Right ventricle myocardium inferior (tissue), 1 donor: Measurements from ENCODE around the gene HSPBP1. TPM values are rescaled to one million over a fixed set of nuclear protein-coding genes. Genes with fewer than 3 reads are reported as not detected.

Source experiments
- ATAC-seq: fragments of 200-7000 bp; cut with Tn5 transposase; one replicate; pipeline ENCODE4 v1.9.1; 2020; ENCODE audit warnings: mild to moderate bottlenecking, moderate library complexity
- DNase-seq: peaks from one replicate; pipeline ENCODE4 v3.0.0; 2021; ENCODE audit errors: missing footprints
- intact Hi-C: fragments of 100-400 bp; cut with DNase I; formaldehyde crosslinking; loops from one replicate; pipeline ENCODE4 v1.11.0; 2022
- total RNA-seq: library from RNA; stranded (reverse); fragmentation: NEBNext Ultra II Directional; extraction: Animal tissue kit (Norgen Biotek cat#: 25700); gene quantifications from one replicate; pipeline ENCODE4 v1.2.1, GENCODE V29; 2021
- donor health status: DM: no; HTN: yes; CAD: no; lungs with severe emphysema.

The HSPBP1 gene
- total RNA-seq, 1 donor from 2014 or later, result 30.2 TPM

GRCh38 chr19:55259540-55260210 lies 20.2 kb downstream of the HSPBP1 start:
- DNase-seq (no peak), ATAC-seq (no peak)
- intact Hi-C loops, result loop anchor here (1.0 kb wide), 1 partner anchor 21 kb away; the partner anchor contains the start of gene HSPBP1

- intact Hi-C loops, result no loop called here
- peak; percentile 97 for DNase-seq
- peak; percentile 96 for ATAC-seq
Measured at GRCh38 chr19:55258828-55259539, 20.9 kb downstream of the HSPBP1 start, which contains the start of gene PPP6R1. Gene PPP6R1, minus strand, starts transcription at chr19:55259017. Its CDS starts 11,914 bp downstream, at chr19:55247103.

- intact Hi-C loops, result no loop called here
- ATAC-seq, result peak; percentile 11
- no peak for DNase-seq
Measured at GRCh38 chr19:55258476-55258827, 21.5 kb downstream of the HSPBP1 start.

- ATAC-seq (no peak), DNase-seq (no peak)
- intact Hi-C loops, result no loop called here
Measured at GRCh38 chr19:55257461-55258420, 22.2 kb downstream of the HSPBP1 start.

GRCh38 chr19:55256562-55257460 lies 23.1 kb downstream of the HSPBP1 start:
- intact Hi-C loops, result no loop called here
- ATAC-seq (no peak), DNase-seq (no peak)

GRCh38 chr19:55255618-55256423 lies 24.1 kb downstream of the HSPBP1 start:
- intact Hi-C loops, result no loop called here
- DNase-seq (no peak), ATAC-seq (no peak)

GRCh38 chr19:55254625-55254977 lies 25.3 kb downstream of the HSPBP1 start:
- ATAC-seq (no peak), DNase-seq (no peak)

GRCh38 chr19:55253842-55254624 lies 25.9 kb downstream of the HSPBP1 start:
- ATAC-seq (no peak), DNase-seq (no peak)
- intact Hi-C loops, result no loop called here

More at GRCh38 chr19:55254625-55254977, 25.3 kb downstream of the HSPBP1 start:
- intact Hi-C loops, result no loop called here

- intact Hi-C loops, result no loop called here
- DNase-seq, result no peak
Measured at GRCh38 chr19:55252760-55253663, 26.9 kb downstream of the HSPBP1 start.

GRCh38 chr19:55251341-55252081 lies 28.4 kb downstream of the HSPBP1 start:
- intact Hi-C loops, result no loop called here
- DNase-seq (no peak), ATAC-seq (no peak)

More at GRCh38 chr19:55252760-55253663, 26.9 kb downstream of the HSPBP1 start:
- no peak for ATAC-seq

GRCh38 chr19:55250262-55251036 lies 29.5 kb downstream of the HSPBP1 start:
- intact Hi-C loops, result no loop called here
- ATAC-seq (no peak), DNase-seq (no peak)

- ATAC-seq, result no peak
- no peak for DNase-seq
- intact Hi-C loops, result no loop called here
Measured at GRCh38 chr19:55249841-55250240, 30.1 kb downstream of the HSPBP1 start.

GRCh38 chr19:55248704-55249103 lies 31.2 kb downstream of the HSPBP1 start:
- DNase-seq, result no peak
- intact Hi-C loops, result no loop called here
- ATAC-seq, result no peak

GRCh38 chr19:55248166-55248675 lies 31.7 kb downstream of the HSPBP1 start:
- intact Hi-C loops, result no loop called here
- DNase-seq, result no peak
- ATAC-seq, result no peak
